K562 (cell line): ENCODE measurements around the gene CD40. TPM values are rescaled to one million over a fixed set of nuclear protein-coding genes. Genes with fewer than 3 reads are reported as not detected.
A peak's percentile ranks its signal among the peaks of the same experiment; 100 is the strongest.

Experiments used
- BACH1 ChIP-seq: fragments of 200-800 bp; sonication (Bioruptor generic); IDR thresholded peaks from 2 replicates; pipeline ENCODE4 v1.6.1; 2016; ENCODE audit warnings: missing genetic modification characterization, missing compliant biosample characterization
- CC2D1A ChIP-seq: fragments of 450-650 bp; IDR thresholded peaks from 2 replicates; pipeline ENCODE4 v1.6.1; 2017; ENCODE audit warnings: mild to moderate bottlenecking
- CREB1 ChIP-seq, 2 experiments: sonication (generic) in 1 of 2; formaldehyde crosslinking in 1 of 2; IDR thresholded peaks; 2 replicates each; pipeline versions ENCODE4 v1.6.1 to v1.8.0; 2012 to 2022; ENCODE audit warnings: inconsistent platforms in 1 of 2, mild to moderate bottlenecking in 1 of 2, missing genetic modification reagents in 1 of 2, moderate library complexity in 1 of 2
- CXXC5 ChIP-seq: fragments of 250-450 bp; sonication (Bioruptor Pico); IDR thresholded peaks from 2 replicates; pipeline ENCODE4 v1.8.0; 2022; ENCODE audit warnings: inconsistent platforms, mild to moderate bottlenecking, moderate library complexity
- MECOM ChIP-seq: fragments of 250-450 bp; sonication (Bioruptor Pico); IDR thresholded peaks from 2 replicates; pipeline ENCODE4 v1.8.0; 2022; ENCODE audit warnings: inconsistent platforms
- MTA3 ChIP-seq: fragments of 450-650 bp; formaldehyde crosslinking; IDR thresholded peaks from 2 replicates; pipeline ENCODE4 v1.6.1; 2017; ENCODE audit warnings: mild to moderate bottlenecking, borderline replicate concordance
- MYNN ChIP-seq, 2 experiments: sonication (generic); formaldehyde crosslinking in 1 of 2; IDR thresholded peaks; 2 replicates each; pipeline versions ENCODE4 v1.5.0 to v1.6.1; 2016 to 2020; ENCODE audit warnings: antibody characterized with exemption in 1 of 2, missing genetic modification reagents in 1 of 2
- NFE2 ChIP-seq: IDR thresholded peaks from 2 replicates; pipeline ENCODE4 v1.6.1; 2014; ENCODE audit warnings: antibody characterized with exemption, low read depth
- POLR2AphosphoS2 ChIP-seq: IDR thresholded peaks from 2 replicates; pipeline ENCODE4 v1.6.1; 2012; ENCODE audit warnings: low read length, improper control_type of control experiment
- RFX5 ChIP-seq: IDR thresholded peaks from 2 replicates; pipeline ENCODE4 v1.6.1; 2011; ENCODE audit warnings: low read depth, mild to moderate bottlenecking, improper control_type of control experiment, low read length
- SFPQ ChIP-seq: fragments of 200-400 bp; formaldehyde crosslinking; IDR thresholded peaks from 2 replicates; pipeline ENCODE4 v1.6.1; 2017; ENCODE audit warnings: mild to moderate bottlenecking, low read depth, low read length, moderate library complexity
- TAF1 ChIP-seq: IDR thresholded peaks from 2 replicates; pipeline ENCODE4 v1.6.1; 2011; ENCODE audit warnings: mild to moderate bottlenecking, low read length, moderate library complexity; ENCODE audit not compliant: insufficient read depth, control insufficient read depth, severe bottlenecking; ENCODE audit errors: extremely low read depth
- U2AF2 ChIP-seq: fragments of 200-400 bp; formaldehyde crosslinking; optimal IDR thresholded peaks from 2 replicates; pipeline ENCODE3; 2017; ENCODE audit warnings: low read depth, mild to moderate bottlenecking, low read length
- ZFX ChIP-seq: sonication (generic); formaldehyde crosslinking; IDR thresholded peaks from 2 replicates; pipeline ENCODE4 v1.8.0; 2022; ENCODE audit warnings: mild to moderate bottlenecking, missing genetic modification reagents, moderate library complexity
- ZNF263 ChIP-seq: sonication (generic); formaldehyde crosslinking; IDR thresholded peaks from 2 replicates; pipeline ENCODE4 v1.8.0; 2022; ENCODE audit warnings: mild to moderate bottlenecking, missing genetic modification reagents, borderline replicate concordance
- ZNF699 ChIP-seq: fragments of 250-450 bp; sonication (Bioruptor Pico); IDR thresholded peaks from 2 replicates; pipeline ENCODE4 v1.8.0; 2021; ENCODE audit warnings: mild to moderate bottlenecking, moderate library complexity; ENCODE audit not compliant: insufficient replicate concordance
- polyA plus RNA-seq, 8 experiments: library from polyadenylated mRNA; depleted of rRNA in 4 of 8; stranded (reverse) in 5 of 8; unstranded in 3 of 8; fragments of >200 nt; fragmentation: Nextera tagmentation in 2 of 8; fragmentation: Illumina TruSeq in 1 of 8; extraction: Ambion mirVana in 2 of 8; extraction: Trizol in 1 of 8; gene quantifications; 2 replicates each; pipeline versions ENCODE4 v1.2.1 to v1.2.3, GENCODE V29; 2011 to 2014; ENCODE audit warnings: inconsistent platforms in 1 of 8, missing spikeins in 1 of 8
- total RNA-seq, 7 experiments: library from RNA; depleted of rRNA in 6 of 7; stranded (reverse); fragments of >200 nt in 6 of 7; fragmentation: Illumina TruSeq in 2 of 7; extraction: Trizol in 2 of 7; gene quantifications; 2 replicates each; pipeline versions ENCODE4 v1.2.1 to v1.2.3, GENCODE V29; 2011 to 2021; ENCODE audit warnings: low replicate concordance in 1 of 7
- TF ChIP-seq, protein P1 (sequence below): IDR thresholded peaks from 2 replicates; pipeline ENCODE4 v1.6.1; 2011; ENCODE audit warnings: borderline replicate concordance, low read depth, mild to moderate bottlenecking, moderate library complexity, low read length; ENCODE audit not compliant: insufficient read depth, poor library complexity, severe bottlenecking
- TF ChIP-seq, protein P2 (sequence below): sonication (generic); formaldehyde crosslinking; IDR thresholded peaks from 2 replicates; pipeline ENCODE4 v1.9.0; 2022; ENCODE audit warnings: mild to moderate bottlenecking, missing genetic modification reagents
- TF ChIP-seq, protein P3 (sequence below): fragments of 250-450 bp; sonication (Bioruptor Pico); IDR thresholded peaks from 2 replicates; pipeline ENCODE4 v1.5.0; 2021; ENCODE audit warnings: mild to moderate bottlenecking, borderline replicate concordance

The CD40 gene
- total and polyA plus RNA-seq, 9 of the 15 experiments (the other 6 are each of a cell fraction or from before 2014, with no cell fraction given) = 0.76 to 3.7 (median 1.6) TPM

- TF ChIP-seq, protein P1, sequence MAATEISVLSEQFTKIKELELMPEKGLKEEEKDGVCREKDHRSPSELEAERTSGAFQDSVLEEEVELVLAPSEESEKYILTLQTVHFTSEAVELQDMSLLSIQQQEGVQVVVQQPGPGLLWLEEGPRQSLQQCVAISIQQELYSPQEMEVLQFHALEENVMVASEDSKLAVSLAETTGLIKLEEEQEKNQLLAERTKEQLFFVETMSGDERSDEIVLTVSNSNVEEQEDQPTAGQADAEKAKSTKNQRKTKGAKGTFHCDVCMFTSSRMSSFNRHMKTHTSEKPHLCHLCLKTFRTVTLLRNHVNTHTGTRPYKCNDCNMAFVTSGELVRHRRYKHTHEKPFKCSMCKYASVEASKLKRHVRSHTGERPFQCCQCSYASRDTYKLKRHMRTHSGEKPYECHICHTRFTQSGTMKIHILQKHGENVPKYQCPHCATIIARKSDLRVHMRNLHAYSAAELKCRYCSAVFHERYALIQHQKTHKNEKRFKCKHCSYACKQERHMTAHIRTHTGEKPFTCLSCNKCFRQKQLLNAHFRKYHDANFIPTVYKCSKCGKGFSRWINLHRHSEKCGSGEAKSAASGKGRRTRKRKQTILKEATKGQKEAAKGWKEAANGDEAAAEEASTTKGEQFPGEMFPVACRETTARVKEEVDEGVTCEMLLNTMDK = peak; percentile 66
- TF ChIP-seq, protein P2, sequence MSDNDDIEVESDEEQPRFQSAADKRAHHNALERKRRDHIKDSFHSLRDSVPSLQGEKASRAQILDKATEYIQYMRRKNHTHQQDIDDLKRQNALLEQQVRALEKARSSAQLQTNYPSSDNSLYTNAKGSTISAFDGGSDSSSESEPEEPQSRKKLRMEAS (CRISPR knock-in tag) = peak; percentile 99
- TF ChIP-seq TAF1 (peak; percentile 95), ZFX (peak; percentile 100), CXXC5 (CRISPR knock-in tag) (peak; percentile 87), RFX5 (no peak), SFPQ (no peak), MYNN (IDR thresholded peaks at IDR 0.05) (no peak), MYNN (CRISPR knock-in tag; IDR thresholded peaks at IDR 0.05) (no peak), POLR2AphosphoS2 (no peak), CREB1 (IDR thresholded peaks at IDR 0.05) (peak; percentile 84), CREB1 (CRISPR knock-in tag; IDR thresholded peaks at IDR 0.05) (peak; percentile 80), MTA3 (peak; percentile 87; the same call in 1 of the 2 replicates), CC2D1A (no peak), NFE2 (no peak), BACH1 (tag) (0 out of 2 replicates have a peak, but pooled peaks have one; percentile 35), ZNF263 (peak; percentile 77), MECOM (CRISPR knock-in tag) (no peak), ZNF699 (CRISPR knock-in tag) (no peak), U2AF2 (no peak)
- TF ChIP-seq, protein P3, sequence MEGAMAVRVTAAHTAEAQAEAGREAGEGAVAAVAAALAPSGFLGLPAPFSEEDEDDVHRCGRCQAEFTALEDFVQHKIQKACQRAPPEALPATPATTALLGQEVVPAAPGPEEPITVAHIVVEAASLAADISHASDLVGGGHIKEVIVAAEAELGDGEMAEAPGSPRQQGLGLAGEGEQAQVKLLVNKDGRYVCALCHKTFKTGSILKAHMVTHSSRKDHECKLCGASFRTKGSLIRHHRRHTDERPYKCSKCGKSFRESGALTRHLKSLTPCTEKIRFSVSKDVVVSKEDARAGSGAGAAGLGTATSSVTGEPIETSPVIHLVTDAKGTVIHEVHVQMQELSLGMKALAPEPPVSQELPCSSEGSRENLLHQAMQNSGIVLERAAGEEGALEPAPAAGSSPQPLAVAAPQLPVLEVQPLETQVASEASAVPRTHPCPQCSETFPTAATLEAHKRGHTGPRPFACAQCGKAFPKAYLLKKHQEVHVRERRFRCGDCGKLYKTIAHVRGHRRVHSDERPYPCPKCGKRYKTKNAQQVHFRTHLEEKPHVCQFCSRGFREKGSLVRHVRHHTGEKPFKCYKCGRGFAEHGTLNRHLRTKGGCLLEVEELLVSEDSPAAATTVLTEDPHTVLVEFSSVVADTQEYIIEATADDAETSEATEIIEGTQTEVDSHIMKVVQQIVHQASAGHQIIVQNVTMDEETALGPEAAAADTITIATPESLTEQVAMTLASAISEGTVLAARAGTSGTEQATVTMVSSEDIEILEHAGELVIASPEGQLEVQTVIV (CRISPR knock-in tag) = peak; percentile 99
These were observed 28.4 kb upstream of the CD40 start, which contains the start of gene NCOA5 (continued) for GRCh38 chr20:46089417-46090388.
